NCI-H2227 (cell line): Measurements from ENCODE around the gene DERL3.

Experiments
- DNase-seq: peaks from one replicate; lab custom pipeline; 2025; ENCODE audit not compliant: unreplicated experiment; lab: John Stamatoyannopoulos, UW

Gene DERL3

DNA sequence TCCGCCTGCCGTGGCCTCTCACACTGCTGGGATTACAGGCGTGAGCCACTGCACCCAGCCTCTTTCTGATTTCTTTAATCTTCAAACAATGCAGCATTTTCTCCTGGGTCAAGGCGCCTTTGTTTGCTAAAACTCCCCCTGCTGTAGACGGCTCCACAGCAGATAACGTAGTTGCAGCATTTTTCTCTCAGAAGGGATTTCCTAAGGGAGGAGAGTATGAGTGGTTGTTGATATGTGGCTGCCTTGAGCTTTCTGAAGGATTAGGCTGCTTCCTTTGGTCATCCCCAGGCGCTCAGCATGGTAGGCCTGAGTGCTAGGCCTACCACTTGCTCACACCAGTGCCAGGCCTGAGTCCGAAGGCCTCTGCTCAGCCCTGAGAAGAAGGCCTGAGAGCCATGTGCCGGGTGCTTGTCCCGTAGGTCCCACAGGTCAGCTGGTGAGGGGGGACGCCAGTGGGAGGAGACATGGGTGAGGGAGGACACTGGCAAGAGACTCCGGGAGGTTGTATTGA, 34.0 kb downstream of the DERL3 start:
- DNase-seq, result no peak

- no peak for DNase-seq
Measured at GRCh38 chr22:23803001-23803819, 35.6 kb downstream of the DERL3 start.

GRCh38 chr22:23801886-23802377, 36.9 kb downstream of the DERL3 start:
- no peak for DNase-seq

DNA sequence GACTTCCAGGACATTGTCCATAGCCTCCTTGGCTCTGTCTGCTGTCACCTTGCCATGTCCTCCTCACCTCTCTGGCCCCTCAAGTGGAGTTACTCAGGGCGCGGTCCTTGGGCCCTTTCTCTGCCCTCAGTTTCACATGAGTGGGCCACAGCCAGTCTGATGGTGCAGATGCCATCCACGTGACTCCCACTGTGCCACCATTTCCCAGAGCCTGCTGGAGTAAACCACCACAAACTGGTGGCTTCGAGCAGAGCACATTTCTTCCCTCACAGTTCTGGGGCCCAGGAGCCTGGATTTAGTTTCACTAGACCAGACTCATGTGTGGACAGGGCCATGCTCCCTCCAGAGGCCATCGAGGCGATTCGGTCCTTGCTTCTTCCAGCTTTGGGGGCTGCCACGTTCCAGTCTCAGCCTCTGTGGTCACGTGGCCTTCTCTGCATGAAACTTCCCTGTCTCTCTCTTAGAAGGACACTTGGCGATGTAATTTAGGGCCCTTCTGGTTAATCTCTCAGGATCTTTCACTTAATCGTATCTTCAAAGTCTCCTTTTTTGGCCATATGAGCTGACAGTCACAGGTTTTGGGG, 37.5 kb downstream of the DERL3 start:
- DNase-seq, result no peak

DNA sequence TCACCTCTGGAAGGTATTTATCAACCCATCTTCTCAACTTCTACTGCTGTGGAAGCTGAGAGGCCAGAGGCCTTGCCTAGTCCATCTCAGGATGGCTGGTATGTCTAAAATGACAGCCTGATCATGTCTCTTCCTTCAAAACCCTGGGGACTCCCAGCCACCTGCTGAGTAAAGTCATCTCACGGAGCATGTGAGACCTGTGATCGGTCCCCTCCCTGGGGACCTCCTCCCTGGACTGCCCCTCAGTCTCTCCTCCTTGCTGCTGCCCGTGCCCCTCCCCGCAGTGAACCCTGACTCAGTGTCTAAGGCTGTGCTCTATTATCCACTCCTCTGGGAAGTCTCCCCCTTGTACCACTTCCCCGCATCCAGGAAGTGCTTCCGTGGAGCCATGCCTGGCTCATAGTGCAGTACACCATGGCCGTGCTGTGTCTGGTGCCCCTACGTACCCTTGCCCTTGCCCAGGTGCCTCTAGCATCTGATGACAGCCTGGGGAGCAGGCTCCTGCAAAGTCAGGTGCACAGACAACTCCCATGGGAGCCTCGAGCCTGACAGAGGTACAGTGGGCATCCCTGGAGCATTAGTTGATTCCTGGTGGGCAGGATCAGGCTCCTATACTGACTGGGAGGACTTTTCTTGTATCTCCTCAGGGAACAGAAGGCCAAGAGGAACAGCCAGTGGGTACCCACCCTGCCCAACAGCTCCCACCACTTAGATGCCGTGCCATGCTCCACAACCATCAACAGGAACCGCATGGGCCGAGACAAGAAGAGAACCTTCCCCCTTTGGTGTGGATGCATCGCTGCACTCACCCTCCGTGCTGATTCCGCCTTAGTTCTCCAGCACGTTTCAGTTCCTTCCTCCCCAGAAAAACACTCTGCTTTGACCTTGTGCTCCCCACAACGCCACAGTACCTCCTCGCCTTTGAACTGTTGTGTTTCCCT, 38.2 kb downstream of the DERL3 start:
- no peak for DNase-seq

DNA sequence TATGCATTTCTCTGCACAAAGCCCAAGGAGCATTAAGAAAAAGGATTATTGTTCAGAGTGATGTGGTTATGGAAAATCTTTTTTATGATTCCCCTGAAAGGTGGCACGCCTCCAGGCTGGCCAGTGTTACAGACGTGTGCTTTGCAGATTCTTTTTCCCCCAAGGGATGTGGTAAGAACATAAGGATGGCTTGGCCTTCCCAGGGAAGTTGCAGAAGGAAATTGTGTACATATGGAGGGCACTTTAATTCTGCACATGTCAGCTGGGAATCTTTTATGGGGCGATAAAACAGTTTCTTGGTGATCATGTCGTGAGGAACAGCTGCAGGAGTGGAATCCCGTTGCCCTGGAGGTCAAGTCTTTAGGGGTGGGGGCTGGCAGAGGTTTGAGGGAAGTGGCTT, 42.3 kb downstream of the DERL3 start:
- DNase-seq, result no peak

DNA sequence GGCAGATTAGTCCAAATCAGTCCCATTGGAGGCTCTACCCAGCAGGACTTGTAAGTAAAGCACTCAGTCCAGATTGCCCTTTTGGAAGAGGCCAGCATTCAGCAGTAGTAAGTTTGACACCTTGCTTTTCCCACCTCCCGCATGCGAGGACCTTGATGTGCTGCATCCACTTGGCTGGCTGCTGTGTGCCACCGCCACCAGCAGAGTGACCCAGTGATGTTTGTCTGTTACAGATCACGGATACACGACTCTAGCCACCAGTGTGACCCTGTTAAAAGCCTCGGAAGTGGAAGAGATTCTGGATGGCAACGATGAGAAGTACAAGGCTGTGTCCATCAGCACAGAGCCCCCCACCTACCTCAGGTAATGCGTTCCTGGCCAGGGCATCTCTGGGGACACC, 45.5 kb downstream of the DERL3 start:
- no peak for DNase-seq

DNA sequence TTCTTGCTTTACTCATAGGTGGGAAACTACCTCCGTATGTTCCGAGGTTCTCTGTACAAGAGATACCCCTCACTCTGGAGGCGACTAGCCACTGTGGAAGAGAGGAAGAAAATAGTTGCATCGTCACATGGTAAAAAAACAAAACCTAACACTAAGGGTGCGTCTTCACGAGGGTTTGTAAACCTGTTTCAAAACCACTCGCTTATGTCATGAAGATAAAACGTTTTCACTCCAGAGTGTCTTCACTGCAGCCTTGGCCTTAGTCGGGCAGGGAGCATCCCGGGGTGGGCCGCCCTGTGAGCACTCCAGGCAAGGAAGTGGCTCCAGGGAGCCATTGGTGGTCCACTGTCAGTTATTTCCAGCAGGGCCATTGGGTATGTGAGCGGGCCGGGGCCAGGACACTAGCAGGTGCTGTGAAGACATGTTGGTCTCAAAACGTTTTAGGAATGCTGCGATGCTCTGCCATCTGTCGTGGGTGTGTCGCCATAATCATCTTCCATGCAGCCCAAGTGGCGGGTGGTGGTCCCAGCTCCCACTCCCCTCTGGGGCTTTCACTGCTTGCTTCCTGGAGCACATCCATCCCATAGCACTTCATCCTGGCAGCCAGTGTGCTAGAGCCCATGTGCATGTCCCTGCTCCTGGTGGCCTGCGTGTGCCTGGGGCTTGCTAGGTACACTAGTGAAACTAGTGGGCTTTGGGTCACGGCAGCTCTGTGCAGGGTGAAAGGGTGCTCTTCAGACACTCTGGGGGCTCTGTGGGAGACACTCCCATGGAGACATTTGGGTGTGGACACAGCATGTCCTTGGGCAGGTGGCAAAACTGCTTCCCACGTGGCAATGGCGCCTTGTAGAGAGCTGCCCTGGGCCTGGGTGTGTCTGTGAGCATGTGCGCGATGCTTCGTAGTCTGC, 46.8 kb downstream of the DERL3 start:
- DNase-seq, result no peak

GRCh38 chr22:23790819-23791737, 47.7 kb downstream of the DERL3 start:
- DNase-seq, result no peak

- DNase-seq, result peak; percentile 39
Measured at GRCh38 chr22:23789638-23790037, 49.2 kb downstream of the DERL3 start.

DNA sequence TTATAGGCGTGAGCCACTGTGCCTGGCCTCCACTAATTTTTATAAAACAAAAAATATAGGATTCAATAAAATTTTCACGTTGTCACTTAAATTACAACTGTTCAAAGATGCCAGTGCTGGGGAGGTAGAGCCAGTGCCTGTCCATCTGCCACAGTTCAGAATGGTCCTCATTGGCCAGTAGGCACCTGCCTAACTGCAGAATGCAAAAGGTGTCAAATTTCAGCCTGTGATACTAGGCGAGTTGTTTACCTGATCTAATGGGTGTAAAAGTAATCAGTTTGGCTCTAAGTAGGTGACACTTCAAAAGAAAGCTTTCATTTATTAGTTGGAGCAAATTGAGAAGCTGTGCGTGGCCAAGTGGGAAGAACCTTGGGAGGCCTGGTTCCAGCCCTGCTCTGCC, 49.7 kb downstream of the DERL3 start:
- no peak for DNase-seq

DNA sequence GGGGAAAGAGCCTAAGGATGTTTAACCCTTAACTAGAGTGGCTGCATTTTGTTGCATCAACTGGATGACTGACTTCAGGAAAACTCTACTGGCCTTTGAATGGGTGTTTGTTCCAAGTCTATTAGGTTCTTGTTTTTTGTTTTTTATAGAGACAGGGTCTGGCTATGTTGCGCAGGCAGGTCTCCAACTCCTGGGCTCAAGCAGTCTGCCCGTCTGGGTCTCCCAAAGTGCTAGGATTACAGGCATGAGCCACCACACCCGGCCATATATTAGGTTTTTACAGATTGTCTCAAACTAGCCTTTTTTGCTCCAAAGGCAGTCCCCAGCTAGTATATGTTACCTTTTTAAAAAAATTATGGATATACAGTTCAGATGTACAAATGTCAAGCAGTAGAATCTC, 50.9 kb downstream of the DERL3 start:
- no peak for DNase-seq

GRCh38 chr22:23787600-23787896, 51.3 kb downstream of the DERL3 start:
- DNase-seq, result no peak

GRCh38 chr22:23786752-23787599, 51.8 kb downstream of the DERL3 start, which contains the start of gene SMARCB1:
Gene SMARCB1 (plus strand): TSS chr22:23786966. CDS start chr22:23787170, 204 bp downstream.
- peak; percentile 91 for DNase-seq

GRCh38 chr22:23786261-23786710, 52.5 kb downstream of the DERL3 start:
- no peak for DNase-seq
